ENCODE data around the gene AGAP1.

The AGAP1 gene

DNA sequence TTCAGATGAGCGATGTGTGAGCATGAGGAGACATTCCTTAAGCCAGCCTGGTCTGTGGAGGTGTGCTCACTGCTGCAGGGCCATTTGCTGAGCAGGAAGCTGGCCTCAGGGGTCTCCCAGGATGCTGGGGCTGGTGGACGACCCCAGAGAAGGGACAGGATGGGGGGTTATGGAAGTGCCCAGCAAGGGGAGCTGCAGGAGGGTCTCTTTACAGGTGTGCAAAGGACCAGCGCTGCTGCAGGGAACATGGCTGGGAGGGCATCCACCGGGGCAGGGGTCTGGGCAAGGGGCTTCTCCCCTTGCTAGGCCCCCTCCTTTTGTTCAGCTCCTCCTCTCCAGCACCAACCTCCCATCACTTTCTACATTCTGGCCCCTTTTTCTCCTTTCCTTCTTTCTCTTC is 489.2 kb downstream of the AGAP1 start:
- DNase-seq, result no peak

DNA sequence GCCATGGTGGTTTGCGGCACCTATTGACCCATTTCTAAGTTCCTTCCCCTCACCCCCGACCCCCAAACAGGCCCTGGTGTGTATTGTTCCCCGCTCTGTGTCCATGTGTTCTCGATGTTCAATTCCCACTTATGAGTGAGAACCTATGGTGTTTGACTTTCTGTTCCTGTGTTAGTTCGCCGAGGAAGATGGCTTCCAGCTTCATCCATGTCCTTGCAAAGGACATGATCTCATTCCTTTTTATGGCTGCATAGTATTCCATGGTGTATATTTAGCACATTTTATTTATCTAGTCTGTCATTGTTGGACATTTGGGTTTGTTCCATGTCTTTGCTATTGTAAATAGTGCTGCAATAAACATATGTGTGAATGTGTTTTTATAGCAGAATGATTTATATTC is 490.7 kb downstream of the AGAP1 start:
- DNase-seq, result no peak

DNA sequence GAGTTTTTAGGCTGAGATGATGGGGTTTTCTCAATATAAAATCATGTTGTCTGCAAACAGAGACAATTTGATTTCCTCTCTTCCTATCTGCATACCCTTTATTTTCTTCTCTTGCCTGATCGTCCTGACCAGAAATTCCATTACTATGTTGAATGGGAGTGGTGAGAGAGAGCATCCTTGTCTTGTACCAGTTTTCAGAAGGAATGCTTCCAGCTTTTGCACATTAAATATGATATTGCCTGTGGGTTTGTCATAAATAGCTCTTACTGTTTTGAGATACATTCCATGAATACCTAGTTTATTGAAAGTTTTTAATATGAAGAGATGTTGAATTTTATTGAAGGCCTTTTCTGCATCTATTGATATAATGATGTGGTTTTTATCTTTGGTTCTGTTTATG is 492.5 kb downstream of the AGAP1 start:
- DNase-seq, result no peak

DNA sequence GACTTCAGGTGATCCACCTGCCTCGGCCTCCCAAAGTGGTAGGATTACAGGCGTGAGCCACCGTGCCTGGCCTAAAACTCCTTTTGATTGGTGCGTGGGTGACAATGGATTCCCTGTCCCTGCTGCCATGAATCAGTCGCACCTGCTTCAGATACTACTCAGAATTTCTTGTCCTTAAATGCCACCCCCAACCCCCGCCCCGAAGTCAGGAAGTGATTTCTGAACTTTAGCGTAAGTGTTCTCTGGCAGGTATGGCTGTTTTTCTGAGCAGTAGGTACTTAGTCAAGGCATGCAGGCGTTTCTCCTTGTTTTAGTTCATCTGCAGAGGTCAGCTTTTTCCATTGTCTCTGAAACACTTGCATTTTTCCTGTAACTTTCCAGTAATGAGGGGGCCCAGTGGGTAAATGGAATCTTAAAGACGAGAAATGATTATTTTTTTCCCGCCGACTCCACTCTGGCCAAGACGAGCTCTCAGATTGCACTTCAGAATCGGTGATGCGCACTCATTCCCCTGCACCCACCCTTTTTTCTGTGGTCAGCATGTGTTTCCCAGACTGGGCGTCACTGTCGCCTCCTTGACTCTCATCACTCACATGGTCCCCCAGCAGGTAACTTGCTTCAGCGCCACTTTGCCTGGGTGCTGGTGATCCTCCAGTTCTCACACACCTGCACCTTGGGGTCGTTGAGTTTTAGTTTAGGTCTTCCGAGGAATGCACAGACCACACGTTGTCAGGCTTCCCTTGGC is 494.6 kb downstream of the AGAP1 start:
- DNase-seq, result no peak

DNA sequence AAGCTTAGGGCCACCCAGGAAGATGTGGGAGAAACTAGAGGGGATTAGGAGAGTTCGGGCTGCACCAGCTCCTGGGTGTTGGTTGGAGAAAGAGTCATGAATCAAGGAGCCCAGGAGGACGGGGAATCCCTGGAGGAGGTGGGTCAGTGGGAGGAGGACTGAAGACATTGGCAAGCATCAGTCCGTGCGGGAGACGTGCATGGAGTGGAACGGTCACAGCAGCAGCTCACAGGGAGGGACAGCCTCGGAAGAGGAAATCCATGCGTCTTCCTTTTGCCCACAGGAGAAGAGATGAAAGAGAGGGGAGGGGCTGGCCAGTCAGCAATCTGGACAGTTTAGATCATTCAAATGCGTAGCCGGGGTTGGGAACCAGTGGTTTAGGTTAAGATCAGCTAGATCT is 495.7 kb downstream of the AGAP1 start:
- no peak for DNase-seq

DNA sequence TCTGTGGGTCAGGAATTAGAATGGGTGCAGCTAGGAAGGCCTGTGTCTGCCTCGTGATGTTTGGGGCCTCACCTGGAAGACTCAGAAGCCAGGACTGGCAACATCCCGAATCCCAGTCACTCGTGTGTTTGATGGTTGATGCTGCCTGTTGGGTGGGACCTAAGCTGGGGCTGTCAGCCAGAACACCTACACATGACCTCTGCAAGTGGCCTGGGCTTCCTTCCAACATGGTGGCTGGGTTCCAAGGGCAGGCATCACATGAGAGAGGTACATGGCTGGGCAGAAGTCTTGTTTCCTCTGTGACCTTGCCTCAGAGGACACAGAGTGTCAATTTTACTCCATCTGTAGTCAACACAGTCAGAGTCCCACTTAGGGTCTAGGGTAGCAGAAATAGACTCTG is 496.5 kb downstream of the AGAP1 start:
- DNase-seq, result no peak

DNA sequence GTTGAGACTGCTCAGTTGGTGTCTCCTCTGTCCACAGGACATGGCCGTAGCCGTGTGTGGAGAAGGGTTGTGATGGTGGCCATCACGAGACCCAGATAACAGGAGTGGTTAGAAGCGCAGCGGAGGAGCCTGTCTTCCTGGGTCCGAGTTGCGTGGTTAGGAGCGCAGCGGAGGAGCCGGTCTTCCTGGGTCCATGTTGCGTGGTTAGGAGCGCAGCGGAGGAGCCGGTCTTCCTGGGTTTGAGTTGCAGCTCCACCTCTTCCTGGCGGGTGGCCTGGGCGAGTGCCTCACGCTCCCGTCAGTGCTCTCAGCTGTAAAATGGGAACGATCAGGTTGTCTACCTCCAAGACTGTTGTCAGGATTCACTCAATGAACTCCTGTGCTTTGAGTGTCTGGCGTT is 498.2 kb downstream of the AGAP1 start:
- no peak for DNase-seq

DNA sequence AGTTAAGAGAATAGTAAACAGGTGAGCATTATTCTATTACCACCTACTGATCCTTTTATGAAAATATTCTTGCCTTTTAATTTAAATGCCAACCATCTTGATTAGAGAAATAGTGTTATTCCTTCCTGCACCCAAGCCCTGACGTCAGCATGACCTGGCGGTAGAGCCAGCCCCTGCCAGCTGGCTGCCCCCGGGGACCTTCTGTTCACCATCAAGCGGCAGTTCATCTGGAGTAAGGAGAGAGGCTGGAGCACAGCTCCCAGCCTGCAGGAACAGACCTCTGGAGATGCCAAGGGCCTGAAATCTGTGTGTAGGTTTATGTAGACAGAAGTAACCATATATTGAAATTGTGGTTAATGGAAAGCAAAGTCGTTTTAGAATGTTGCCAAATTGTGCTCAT is 502.6 kb downstream of the AGAP1 start:
- DNase-seq, result no peak

DNA sequence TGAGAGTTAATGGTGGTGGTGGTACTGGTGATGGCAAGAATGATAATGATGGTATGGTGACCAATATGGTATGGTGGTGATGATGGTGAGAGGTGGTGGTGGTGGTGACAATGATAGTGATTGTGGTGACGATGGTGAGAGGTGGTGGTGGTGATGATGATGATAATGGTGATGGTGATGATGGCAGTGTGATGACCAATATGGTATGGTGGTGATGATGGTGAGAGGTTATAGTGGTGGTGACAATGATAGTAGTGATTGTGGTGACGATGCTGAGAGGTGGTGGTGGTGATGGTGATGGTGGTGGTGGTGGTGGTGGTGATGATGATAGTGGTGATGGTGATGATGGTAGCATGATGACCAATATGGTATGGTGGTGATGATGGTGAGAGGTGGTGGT is 505.2 kb downstream of the AGAP1 start:
- no peak for DNase-seq

DNA sequence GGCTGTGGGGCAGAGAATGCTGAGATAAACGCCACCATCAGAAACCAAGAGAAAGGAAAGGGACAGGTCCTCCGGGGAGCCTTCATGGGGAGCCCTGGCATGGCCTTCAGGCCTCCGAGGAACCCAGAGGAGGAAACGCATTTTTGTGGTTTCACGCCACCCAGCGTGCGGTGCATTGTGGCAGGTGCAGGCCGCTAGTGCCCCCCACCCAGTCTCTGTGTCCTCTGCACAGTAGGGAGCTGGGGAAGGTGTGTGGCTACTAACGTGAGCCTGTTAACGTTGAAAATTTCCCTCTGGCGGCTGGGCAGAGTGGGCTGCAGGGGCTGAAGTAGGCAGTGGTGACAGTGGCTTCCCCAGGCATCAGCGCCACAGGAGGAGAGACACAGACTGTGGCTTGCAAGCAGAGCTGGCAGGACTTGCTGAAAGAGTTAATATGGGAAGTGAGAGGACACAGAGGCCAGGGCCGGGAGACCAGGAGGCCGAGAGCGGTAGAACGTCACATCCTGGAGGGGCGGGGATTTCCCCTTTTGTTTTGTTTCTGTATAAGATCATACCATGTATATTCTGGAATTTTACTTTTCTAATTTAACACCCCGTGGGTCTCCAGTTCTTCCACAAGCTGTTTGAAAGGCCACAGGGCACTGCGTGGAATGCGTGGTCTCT is 507.5 kb downstream of the AGAP1 start:
- DNase-seq, result no peak

DNA sequence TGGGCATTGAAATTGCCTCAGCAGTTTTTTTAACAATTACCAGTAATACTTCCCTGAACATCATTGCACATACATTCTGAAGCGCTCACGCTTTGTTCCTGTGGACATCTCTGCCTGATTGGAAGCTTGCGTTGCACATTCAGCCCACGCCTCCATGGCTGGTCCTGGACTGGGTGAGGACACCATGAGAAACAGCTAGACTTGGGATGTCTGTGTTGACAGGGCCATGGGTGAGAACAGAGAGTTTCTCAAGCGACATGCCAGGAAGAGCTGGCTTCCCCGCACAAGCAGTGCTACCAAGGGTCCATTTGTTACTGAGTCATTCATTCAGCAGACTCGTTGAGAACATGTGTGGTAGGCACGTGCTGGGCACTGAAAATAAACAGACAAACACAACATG is 508.0 kb downstream of the AGAP1 start:
- no peak for DNase-seq

DNA sequence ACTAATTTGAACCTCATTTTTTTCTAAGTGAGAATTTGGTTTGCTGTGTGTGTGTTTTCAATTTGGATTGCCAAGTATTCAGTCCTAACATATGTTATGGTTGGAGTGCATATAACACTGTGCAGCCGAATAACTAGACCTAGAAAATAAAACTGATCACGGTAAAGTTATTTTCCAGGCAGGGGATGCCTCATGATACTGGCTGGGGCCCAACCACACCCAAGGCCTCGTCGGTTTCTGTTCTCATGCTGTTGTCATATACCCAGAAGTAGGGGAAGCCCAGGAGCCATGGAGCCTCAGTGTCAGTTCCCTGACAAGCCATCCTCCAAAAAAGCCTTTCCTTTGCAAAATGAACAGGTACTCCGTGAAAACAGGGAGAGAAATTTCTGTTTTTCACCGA is 514.2 kb downstream of the AGAP1 start:
- DNase-seq, result no peak

DNA sequence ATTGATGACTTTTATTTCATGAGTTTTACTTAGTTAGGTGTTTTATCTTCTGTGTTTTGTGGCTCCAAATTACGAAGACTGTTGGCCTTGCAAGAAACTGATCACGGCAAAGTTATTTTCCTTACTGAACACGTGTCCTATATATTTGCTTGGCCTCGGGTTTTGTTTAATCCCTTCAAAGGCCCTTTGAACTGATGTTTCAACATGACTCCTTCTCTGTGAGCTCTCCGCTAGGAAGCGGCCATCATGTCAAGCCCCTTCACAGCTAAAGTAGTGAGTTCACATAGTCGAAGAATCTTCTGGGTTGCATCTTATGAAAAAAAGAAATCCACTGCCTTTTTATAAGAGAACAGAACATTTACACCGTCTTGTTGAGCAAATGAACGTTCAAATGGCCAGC is 515.0 kb downstream of the AGAP1 start:
- no peak for DNase-seq

DNA sequence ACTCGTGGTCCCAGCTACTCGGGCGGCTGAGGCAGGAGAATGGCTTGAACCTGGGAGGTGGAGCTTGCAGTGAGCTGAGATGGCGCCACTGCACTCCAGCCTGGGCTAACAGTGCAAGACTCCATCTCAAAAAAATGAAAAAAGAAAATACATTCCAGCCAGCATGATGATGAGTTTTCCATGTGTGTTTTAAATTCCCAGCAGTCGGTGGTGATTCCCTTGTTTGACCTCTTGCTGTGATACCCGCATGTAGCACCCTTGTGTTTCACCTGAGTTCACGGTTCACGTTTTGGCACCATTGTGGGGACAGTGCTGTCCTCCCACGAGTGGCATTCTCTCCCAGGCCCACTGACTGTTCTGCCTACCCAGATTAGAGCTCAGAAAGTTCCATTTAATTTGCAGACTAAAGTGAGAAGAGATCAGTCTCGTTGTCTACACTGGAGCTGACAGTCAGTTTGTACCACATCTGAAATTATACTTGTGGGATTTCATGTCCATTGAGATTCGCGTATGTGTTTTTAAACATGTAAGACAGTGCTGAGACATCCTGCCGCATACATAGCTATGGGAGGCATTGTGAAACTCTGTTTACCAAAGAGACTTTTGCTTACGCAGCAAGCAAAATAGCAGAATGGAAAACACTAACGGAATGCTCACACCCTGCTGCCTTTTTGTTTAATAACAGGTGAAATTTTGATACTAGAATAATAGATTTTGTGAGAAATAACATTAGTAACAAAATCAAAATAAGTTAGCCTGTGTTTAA is 517.3 kb downstream of the AGAP1 start:
- no peak for DNase-seq

DNA sequence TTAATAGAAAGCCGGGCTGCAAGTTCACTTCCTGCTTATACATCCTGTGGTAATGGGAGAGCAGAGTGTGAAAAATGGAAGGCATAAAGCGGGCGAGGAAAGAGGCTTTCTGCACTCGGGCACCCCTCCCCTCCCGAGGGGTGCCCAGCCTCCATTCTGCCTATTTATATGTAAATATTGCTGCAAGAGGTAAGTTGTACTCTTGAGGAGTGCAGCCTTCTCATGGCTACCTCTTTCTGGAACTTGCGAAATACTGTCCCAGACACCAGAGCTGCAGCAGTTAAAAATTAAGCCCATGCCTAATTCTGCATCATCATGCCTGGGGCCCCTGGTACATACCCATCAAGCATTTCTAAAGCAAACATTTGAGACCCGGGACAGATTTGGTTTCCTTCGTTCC is 518.3 kb downstream of the AGAP1 start:
- no peak for DNase-seq

DNA sequence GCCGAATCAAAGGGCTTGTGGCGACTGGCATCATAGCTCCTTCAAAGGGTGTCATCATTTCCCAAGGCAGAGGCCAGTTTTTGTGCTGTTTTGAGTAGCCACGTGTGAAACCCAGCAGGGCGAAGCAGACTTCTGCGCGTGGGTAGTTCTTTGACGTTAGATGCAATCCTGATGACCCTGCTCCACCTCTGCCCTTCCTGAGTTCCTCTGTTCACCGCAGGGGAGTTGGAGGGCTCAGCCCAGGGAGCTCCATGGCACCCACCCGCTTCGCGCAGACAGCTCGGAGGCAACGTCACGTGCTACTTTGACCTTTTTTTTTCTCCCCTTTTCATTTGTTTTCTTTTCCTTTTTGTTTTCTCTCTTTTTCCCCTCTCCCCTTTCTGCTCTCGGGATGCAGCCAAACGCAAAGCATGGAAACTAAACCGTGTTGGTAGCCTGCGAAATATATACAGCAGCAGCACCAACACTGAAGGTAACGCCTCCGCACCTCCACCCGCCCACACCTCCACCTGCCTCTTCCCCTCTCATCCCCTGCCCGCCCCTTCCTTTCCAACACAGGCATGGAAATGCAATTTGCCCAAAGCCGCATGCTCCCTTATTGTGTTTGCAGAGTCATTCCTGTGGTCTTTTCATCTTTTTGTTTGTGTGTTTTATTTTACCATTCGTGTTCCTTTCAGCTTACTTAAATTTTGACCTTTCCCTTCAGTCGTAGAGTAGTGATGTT is 520.7 kb downstream of the AGAP1 start:
- DNase-seq, result no peak

DNA sequence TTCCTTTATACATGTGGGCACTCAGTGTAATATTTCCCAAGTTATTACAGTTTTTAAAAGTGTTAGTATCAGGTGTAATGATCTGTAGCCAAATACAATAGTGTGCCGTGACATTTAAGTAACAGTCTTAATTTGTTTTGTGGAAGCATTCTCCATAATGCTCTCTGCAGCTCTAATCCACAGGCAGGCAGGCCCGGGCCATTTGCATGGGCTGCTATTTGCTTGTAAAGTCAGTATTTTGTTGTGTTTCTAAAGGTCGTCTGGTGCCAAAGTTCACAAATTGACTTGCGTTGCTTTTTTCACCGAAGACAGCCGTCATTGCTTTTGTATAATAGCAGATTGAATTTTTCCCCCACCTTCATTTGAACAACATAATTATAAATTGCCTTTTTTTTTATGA is 521.3 kb downstream of the AGAP1 start:
- DNase-seq, result no peak

DNA sequence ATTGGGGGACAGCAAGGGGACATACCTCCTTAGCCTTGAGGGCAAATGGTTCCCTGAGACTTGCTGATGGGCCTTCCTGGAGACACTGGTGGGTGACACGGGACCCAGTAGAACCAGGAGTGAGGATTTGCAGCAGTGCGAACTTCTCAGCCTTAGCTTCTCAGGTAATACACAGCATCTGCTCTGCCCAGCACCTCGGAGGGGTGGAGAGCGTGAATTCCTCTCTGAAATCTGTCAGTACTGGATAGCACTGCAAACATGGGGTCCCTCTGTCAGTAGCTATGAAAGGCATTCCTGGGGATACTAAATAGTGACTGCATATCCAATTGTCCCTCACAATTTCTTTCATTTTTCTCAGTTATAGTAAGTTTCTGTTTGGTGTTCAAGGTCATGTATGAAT is 522.7 kb downstream of the AGAP1 start:
- DNase-seq, result no peak

DNA sequence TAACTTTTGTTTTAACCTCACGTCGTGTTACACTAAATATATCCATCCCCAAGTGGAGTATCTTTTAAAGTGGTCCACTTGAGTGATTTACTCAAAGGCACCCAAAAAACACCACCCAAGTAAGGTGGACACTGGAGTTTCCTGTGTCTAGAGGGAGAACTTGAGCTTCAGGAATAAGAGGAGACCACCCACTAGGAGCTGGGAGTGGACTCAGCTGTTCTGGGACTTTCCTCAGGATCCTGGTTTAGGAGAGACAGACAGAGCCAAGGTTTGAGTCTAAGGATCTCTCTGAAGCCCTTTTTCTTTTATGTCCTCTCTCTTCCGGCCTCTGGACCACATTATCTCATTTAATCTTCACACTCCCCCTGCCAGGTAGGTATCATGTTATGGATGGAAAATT is 523.6 kb downstream of the AGAP1 start:
- no peak for DNase-seq

DNA sequence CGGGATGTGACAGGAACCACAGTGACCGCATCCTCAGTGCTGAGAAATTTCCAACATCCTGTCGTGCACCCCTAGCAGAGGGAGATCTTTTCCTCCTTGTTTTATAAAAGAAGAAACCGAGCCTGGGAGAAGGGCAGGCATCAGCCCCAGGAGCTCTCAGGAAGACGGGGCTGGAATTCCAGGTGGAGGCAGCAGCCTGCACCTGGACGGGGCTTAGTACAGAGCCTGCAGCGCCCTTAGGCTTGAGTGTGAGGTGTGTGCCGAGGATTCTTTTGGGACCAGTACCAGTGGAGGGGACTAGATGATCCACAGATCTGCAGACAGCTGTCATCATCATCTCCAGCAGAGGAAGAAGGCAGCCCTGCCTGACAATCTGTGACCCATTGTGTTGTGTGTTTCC is 525.6 kb downstream of the AGAP1 start:
- DNase-seq, result no peak

DNA sequence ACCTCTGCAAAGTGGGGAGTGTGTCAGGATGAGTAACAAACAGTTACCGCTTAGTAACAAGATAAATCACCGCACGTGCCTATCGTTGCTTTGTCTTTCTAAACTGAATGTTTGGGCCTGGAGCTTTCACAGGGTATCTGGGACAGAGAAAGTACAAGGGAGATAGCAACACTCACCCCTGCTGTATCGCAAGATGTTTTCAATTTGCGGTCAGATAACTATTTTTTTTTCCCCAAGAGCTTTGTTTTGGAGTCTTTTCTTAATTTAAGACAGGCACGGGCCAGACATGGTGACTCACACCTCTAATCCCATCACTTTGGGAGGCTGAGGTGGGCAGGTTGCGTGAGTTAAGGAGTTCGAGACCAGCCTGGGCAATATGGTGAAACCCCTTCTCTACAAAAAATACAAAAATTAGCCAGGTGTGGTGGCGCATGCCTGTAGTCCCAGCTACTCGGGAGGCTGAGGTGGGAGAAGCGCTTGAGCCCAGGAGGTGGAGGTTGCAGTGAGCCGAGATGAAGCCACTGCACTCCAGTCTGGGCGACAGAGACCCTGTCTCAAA is 527.7 kb downstream of the AGAP1 start:
- DNase-seq, result no peak

DNA sequence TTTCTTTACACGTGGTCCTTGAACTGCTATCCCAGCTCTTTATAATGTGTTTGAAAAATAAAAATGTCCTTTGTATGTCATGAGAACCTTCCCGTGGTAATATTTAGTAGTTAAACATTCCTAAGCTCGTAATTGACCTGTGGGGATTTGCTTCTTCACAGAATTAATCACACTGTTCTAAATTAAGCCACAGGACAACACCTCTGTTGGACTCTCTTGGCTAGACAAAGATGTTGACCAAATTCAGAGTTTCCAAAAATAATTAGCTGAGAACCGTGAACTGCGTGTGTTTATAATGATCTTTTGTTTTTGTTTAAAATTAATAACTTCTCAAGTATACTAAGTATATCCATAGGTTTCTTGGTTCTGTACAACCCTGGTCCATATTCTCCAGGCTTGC is 528.3 kb downstream of the AGAP1 start:
- no peak for DNase-seq

DNA sequence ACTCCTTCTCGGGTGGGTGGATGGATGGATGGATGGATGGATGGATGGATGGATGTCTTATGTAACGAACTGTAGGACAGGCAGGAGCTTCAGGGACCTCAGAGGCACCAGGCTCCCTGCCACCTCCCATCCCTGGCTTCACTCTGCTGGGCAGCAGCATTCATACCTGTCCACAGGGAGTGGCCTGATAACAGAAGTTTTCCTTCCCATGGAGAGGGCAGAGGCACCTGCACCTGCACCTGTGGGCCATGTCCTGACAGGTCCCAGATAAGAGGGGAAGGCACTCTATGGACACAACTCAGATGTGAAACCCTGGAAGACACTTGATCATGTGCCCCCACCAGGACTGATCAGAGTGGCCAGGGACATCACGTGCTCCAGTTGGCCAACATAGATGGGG is 532.0 kb downstream of the AGAP1 start:
- DNase-seq, result no peak
